Measurements from ENCODE around the gene TCF19.

GRCh38 chr6:31142361-31142761 lies 16.0 kb upstream of the TCF19 start:
- TF ChIP-seq CTCF (IDR thresholded peaks at IDR 0.05) (no peak), POLR2A (IDR thresholded peaks at IDR 0.05) (no peak), POLR2AphosphoS5 (IDR thresholded peaks at IDR 0.05; ENCODE audit: insufficient read depth in 1 of 2, low read depth in 1 of 2) (no peak)

All from vagina (tissue), 2 donors.